GM12878 (cell line): ENCODE data around the gene BRINP2. TPM values are rescaled to one million over a fixed set of nuclear protein-coding genes. Genes with fewer than 3 reads are reported as not detected.

ENCODE experiments used
- ATAC-seq: fragments of 200-7000 bp; cut with Tn5 transposase; 3 replicates; pipeline ENCODE4 v1.9.1; 2020; ENCODE audit warnings: mild to moderate bottlenecking, moderate library complexity
- BruUV-seq: library from RNA; stranded (reverse); fragments of 400-500 nt; replicated peaks from 2 replicates; lab custom pipeline; 2021; lab: Mats Ljungman, UMichigan
- CTCF ChIA-PET: fragments of 300-600 bp; sonication (Branson Sonifier 250); formaldehyde crosslinking; extraction: SDS; loops from one replicate; lab custom pipeline; 2021; ENCODE audit warnings: inconsistent platforms; lab: Yijun Ruan, JAX
- POLR2A ChIA-PET: fragments of 350-600 bp; formaldehyde crosslinking; extraction: SDS; loops from one replicate; lab custom pipeline; 2021; ENCODE audit warnings: inconsistent platforms; lab: Charles Lee
- RAD21 ChIA-PET: fragments of 300-600 bp; sonication (Branson Sonifier 250); formaldehyde crosslinking; loops from one replicate; lab custom pipeline; 2023; ENCODE audit warnings: antibody characterized with exemption; ENCODE audit not compliant: unreplicated experiment; lab: Charles Lee
- SMC1A ChIA-PET: fragments of 300-600 bp; sonication (Branson Sonifier 250); formaldehyde crosslinking; loops from one replicate; lab custom pipeline; 2023; ENCODE audit not compliant: unreplicated experiment, uncharacterized antibody; lab: Charles Lee
- DNase-seq: peaks from one replicate; pipeline ENCODE4 v3.0.0-alpha.2; 2011; ENCODE audit warnings: low read depth, low spot score
- FAIRE-seq: peaks from 3 replicates; lab custom pipeline; 2011; peaks lifted over from hg19 to GRCh38; lab: Jason Lieb, UNC
- H2AFZ ChIP-seq: 2 replicates; pipeline ENCODE4 v1.6.0; 2011; ENCODE audit warnings: low read depth, low read length, control low read depth; ENCODE audit not compliant: control insufficient read depth
- H3K27ac ChIP-seq: 2 replicates; pipeline ENCODE4 v1.5.1; 2011; ENCODE audit warnings: control low read depth; ENCODE audit not compliant: control insufficient read depth, insufficient read depth
- H3K27me3 ChIP-seq, 2 experiments: replicated peaks in 1 of 2; 2 replicates each; pipeline versions ENCODE4 v1.6.0 to v1.6.1; 2011; ENCODE audit warnings: low read length in 1 of 2; ENCODE audit not compliant: control insufficient read depth in 2 of 2, insufficient read depth in 2 of 2
- H3K36me3 ChIP-seq, 2 experiments: 2 replicates each; pipeline ENCODE4 v1.5.1; 2011; ENCODE audit warnings: low read length in 1 of 2; ENCODE audit not compliant: control insufficient read depth in 2 of 2, insufficient read depth in 2 of 2
- H3K4me1 ChIP-seq: 2 replicates; pipeline ENCODE4 v1.6.1; 2011; ENCODE audit warnings: mild to moderate bottlenecking, low read length, moderate library complexity, mixed read lengths; ENCODE audit not compliant: control insufficient read depth, insufficient read depth
- H3K4me2 ChIP-seq: 2 replicates; pipeline ENCODE4 v1.6.0; 2011; ENCODE audit warnings: control low read depth; ENCODE audit not compliant: control insufficient read depth, insufficient read depth
- H3K4me3 ChIP-seq: fragments of 200-600 bp; sonication (generic); 2 replicates; pipeline ENCODE4 v1.5.1; 2016
- H3K79me2 ChIP-seq: 2 replicates; pipeline ENCODE4 v1.6.0; 2011; ENCODE audit warnings: low read length; ENCODE audit not compliant: control insufficient read depth, insufficient read depth
- H3K9ac ChIP-seq: 2 replicates; pipeline ENCODE4 v1.8.0; 2011; ENCODE audit warnings: low read length, control low read depth, mixed read lengths; ENCODE audit not compliant: control insufficient read depth, insufficient read depth
- H3K9me3 ChIP-seq: replicated peaks from 3 replicates; pipeline ENCODE4 v1.5.1; 2011; ENCODE audit warnings: mild to moderate bottlenecking, low read length; ENCODE audit not compliant: control insufficient read depth, insufficient read depth
- H4K20me1 ChIP-seq: 2 replicates; pipeline ENCODE4 v1.6.0; 2011; ENCODE audit not compliant: control insufficient read depth, insufficient read depth
- E2F8 ChIP-seq: fragments of 450-650 bp; IDR thresholded peaks from 2 replicates; pipeline ENCODE4 v1.6.1; 2018; ENCODE audit warnings: mild to moderate bottlenecking, low read depth, moderate library complexity; ENCODE audit not compliant: partially characterized antibody
- RBBP5 ChIP-seq: fragments of 200-600 bp; sonication (generic); conservative IDR thresholded peaks from 2 replicates; pipeline ENCODE4 v1.6.1; 2016
- SIN3A ChIP-seq: IDR thresholded peaks from 2 replicates; pipeline ENCODE4 v1.6.1; 2012; ENCODE audit warnings: low read depth, low read length, improper control_type of control experiment
- STAT3 ChIP-seq: IDR thresholded peaks from 2 replicates; pipeline ENCODE4 v1.6.1; 2011; ENCODE audit warnings: low read depth, low read length, improper control_type of control experiment
- SUZ12 ChIP-seq: fragments of 200-600 bp; sonication (generic); IDR thresholded peaks from one replicate; pipeline ENCODE4 v1.6.1; 2018; ENCODE audit warnings: antibody characterized with exemption, mild to moderate bottlenecking; ENCODE audit not compliant: unreplicated experiment
- ZBED1 ChIP-seq: IDR thresholded peaks from 2 replicates; pipeline ENCODE4 v1.6.1; 2016; ENCODE audit warnings: borderline replicate concordance
- ZBTB4 ChIP-seq: fragments of 450-650 bp; formaldehyde crosslinking; IDR thresholded peaks from 2 replicates; pipeline ENCODE4 v1.4.0; 2022; ENCODE audit warnings: mild to moderate bottlenecking, moderate library complexity
- WGBS: methylation state at CpG from one replicate; pipeline ENCODE4 v1.1.6; 2016; ENCODE audit warnings: low lambda C conversion rate; ENCODE audit not compliant: insufficient replicate concordance, insufficient coverage; ENCODE audit errors: missing lambda C conversion rate; 5-methylcytosine and 5-hydroxymethylcytosine counted together
- in situ Hi-C: fragments of 300-500 bp; cut with MboI; formaldehyde crosslinking; loops from 9 replicates; pipeline ENCODE4 v1.14.3; 2018; ENCODE audit warnings: mixed read lengths
- intact Hi-C: fragments of 100-400 bp; cut with micrococcal nuclease; formaldehyde crosslinking; loops from one replicate; pipeline ENCODE4 v1.14.2; 2022; ENCODE audit not compliant: unreplicated experiment
- polyA plus RNA-seq, 11 experiments: library from polyadenylated mRNA; depleted of rRNA in 4 of 11; unstranded in 6 of 11; stranded (reverse) in 5 of 11; fragments of >200 nt; fragmentation: Nextera tagmentation in 4 of 11; fragmentation: Illumina TruSeq in 1 of 11; extraction: Ambion mirVana in 4 of 11; extraction: Trizol in 1 of 11; gene quantifications; 1 replicate in 1 of 11; 2 replicates in 10 of 11; pipeline versions ENCODE4 v1.2.1 to v1.2.3, GENCODE V29; 2011 to 2016; ENCODE audit warnings: inconsistent platforms in 2 of 11, missing spikeins in 2 of 11, low read depth in 1 of 11
- total RNA-seq, 4 experiments: library from RNA; depleted of rRNA in 3 of 4; stranded (reverse); fragments of >200 nt in 3 of 4; fragmentation: Illumina TruSeq in 1 of 4; extraction: Trizol in 1 of 4; gene quantifications; 2 replicates each; pipeline versions ENCODE4 v1.2.1 to v1.2.3, GENCODE V29; 2013 to 2021

The BRINP2 gene
- total and polyA plus RNA-seq, 10 of the 15 experiments (the other 5 are each of a cell fraction or from before 2014, with no cell fraction given) = 0.03 TPM; not detected in 9

- TF ChIP-seq ZBTB4 (CRISPR knock-in tag) (no peak), SUZ12 (no peak), RBBP5 (no peak)
These were observed 32.4 kb upstream of the BRINP2 start (continued) for GRCh38 chr1:177138347-177138746.

- SMC1A ChIA-PET = no interaction called here
- FAIRE-seq = no peak
- DNase-seq = no peak
These were observed 28.7 kb upstream of the BRINP2 start for GRCh38 chr1:177142010-177142409.

More at GRCh38 chr1:177142010-177142409, 28.7 kb upstream of the BRINP2 start:
- Histone ChIP-seq H3K27ac (no peak overlapping the region), H2AFZ (no peak overlapping the region), H3K4me1 (no peaks in the 10 kb centered on the region), H3K4me3 (no peak overlapping the region), H3K27me3 (no peaks in the 10 kb centered on the region; a peak in 1 of 4 replicates), H3K9me3 (no peaks in the 10 kb centered on the region), H3K36me3 (no peaks in the 10 kb centered on the region), H3K9ac (no peak overlapping the region), H3K4me2 (no peak overlapping the region), H3K79me2 (no peaks in the 10 kb centered on the region), H4K20me1 (no peaks in the 10 kb centered on the region)
- WGBS = 0% methylated on average over 1 of the region's 1 CpG
- no TSS peak for BruUV-seq
- ATAC-seq = no peak
- ChIA-PET RAD21 (no interaction called here), CTCF (no interaction called here), POLR2A (no interaction called here)
- intact Hi-C loops (no loop called here), in situ Hi-C loops (no loop called here)
- TF ChIP-seq E2F8 (no peak), ZBED1 (no peak), SIN3A (no peak), STAT3 (no peak)
